NB4 (cell line): Measurements from ENCODE around the gene MORC2.

Experiments used
- CTCF ChIP-seq: IDR thresholded peaks from one replicate; pipeline ENCODE4 v1.5.1; 2012; ENCODE audit warnings: low read depth, low read length
- MAX ChIP-seq: IDR thresholded peaks from 2 replicates; pipeline ENCODE4 v1.6.1; 2011; ENCODE audit warnings: low read depth, low read length
- POLR2A ChIP-seq: IDR thresholded peaks from 2 replicates; pipeline ENCODE4 v1.6.1; 2011; ENCODE audit warnings: mild to moderate bottlenecking; ENCODE audit not compliant: insufficient read length; ENCODE audit errors: extremely low read depth

GRCh38 chr22:30909306-30909705 lies 59.3 kb downstream of the MORC2 start:
- TF ChIP-seq CTCF (no peak), MAX (no peak), POLR2A (no peak)
